ENCODE measurements around the gene PCID2. TPM values are rescaled to one million over a fixed set of nuclear protein-coding genes. Genes with fewer than 3 reads are reported as not detected.

Gene PCID2
- total and polyA plus RNA-seq, 2 of the 13 experiments (the other 11 are each of a cell fraction or from before 2014, with no cell fraction given) = 65.0 to 111 TPM

GRCh38 chr13:113149711-113150549 is 58.5 kb downstream of the PCID2 start (continued):
- TF ChIP-seq ZNF331 (CRISPR knock-in tag; IDR thresholded peaks at IDR 0.05) = peak; percentile 42; the same call in 1 of the 2 replicates
- no peak for TF ChIP-seq ZNF562 (CRISPR knock-in tag; IDR thresholded peaks at IDR 0.05; ENCODE audit: borderline replicate concordance)
- peak; percentile 77 for TF ChIP-seq MAFF (IDR thresholded peaks at IDR 0.05; ENCODE audit: low read depth, low read length)
- TF ChIP-seq PHF20 (CRISPR knock-in tag; IDR thresholded peaks at IDR 0.05) = no peak
- TF ChIP-seq ZNF224 (CRISPR knock-in tag; IDR thresholded peaks at IDR 0.05) = 0 out of 2 replicates have a peak, but pooled peaks have one; percentile 28
- TF ChIP-seq ZNF572 (CRISPR knock-in tag; IDR thresholded peaks at IDR 0.05) = 0 out of 2 replicates have a peak, but pooled peaks have one; percentile 57
- TF ChIP-seq, protein P1, sequence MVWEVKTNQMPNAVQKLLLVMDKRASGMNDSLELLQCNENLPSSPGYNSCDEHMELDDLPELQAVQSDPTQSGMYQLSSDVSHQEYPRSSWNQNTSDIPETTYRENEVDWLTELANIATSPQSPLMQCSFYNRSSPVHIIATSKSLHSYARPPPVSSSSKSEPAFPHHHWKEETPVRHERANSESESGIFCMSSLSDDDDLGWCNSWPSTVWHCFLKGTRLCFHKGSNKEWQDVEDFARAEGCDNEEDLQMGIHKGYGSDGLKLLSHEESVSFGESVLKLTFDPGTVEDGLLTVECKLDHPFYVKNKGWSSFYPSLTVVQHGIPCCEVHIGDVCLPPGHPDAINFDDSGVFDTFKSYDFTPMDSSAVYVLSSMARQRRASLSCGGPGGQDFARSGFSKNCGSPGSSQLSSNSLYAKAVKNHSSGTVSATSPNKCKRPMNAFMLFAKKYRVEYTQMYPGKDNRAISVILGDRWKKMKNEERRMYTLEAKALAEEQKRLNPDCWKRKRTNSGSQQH (CRISPR knock-in tag; IDR thresholded peaks at IDR 0.05; ENCODE audit: low read depth) = no peak
- TF ChIP-seq, protein P2, sequence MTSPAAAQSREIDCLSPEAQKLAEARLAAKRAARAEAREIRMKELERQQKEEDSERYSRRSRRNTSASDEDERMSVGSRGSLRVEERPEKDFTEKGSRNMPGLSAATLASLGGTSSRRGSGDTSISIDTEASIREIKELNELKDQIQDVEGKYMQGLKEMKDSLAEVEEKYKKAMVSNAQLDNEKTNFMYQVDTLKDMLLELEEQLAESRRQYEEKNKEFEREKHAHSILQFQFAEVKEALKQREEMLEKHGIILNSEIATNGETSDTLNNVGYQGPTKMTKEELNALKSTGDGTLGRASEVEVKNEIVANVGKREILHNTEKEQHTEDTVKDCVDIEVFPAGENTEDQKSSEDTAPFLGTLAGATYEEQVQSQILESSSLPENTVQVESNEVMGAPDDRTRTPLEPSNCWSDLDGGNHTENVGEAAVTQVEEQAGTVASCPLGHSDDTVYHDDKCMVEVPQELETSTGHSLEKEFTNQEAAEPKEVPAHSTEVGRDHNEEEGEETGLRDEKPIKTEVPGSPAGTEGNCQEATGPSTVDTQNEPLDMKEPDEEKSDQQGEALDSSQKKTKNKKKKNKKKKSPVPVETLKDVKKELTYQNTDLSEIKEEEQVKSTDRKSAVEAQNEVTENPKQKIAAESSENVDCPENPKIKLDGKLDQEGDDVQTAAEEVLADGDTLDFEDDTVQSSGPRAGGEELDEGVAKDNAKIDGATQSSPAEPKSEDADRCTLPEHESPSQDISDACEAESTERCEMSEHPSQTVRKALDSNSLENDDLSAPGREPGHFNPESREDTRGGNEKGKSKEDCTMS (CRISPR knock-in tag; conservative IDR thresholded peaks at IDR 0.05) = no peak
- TF ChIP-seq TOE1 (CRISPR knock-in tag; IDR thresholded peaks at IDR 0.05) = no peak
- no peak for TF ChIP-seq ZNF563 (CRISPR knock-in tag; IDR thresholded peaks at IDR 0.05)
- no peak for TF ChIP-seq PRPF4 (IDR thresholded peaks at IDR 0.05; ENCODE audit: low read depth, low read length, poor library complexity, severe bottlenecking)
- TF ChIP-seq ZNF841 (CRISPR knock-in tag; IDR thresholded peaks at IDR 0.05; ENCODE audit: borderline replicate concordance) = no peak
- TF ChIP-seq ZNF34 (CRISPR knock-in tag; IDR thresholded peaks at IDR 0.05; ENCODE audit: borderline replicate concordance) = no peak
- no peak for TF ChIP-seq YY1 (IDR thresholded peaks at IDR 0.05; ENCODE audit: insufficient read depth, insufficient replicate concordance, low read depth, low read length)
- TF ChIP-seq ZNF564 (CRISPR knock-in tag; IDR thresholded peaks at IDR 0.05) = no peak
- no peak for TF ChIP-seq POLR2AphosphoS5 (IDR thresholded peaks at IDR 0.05; ENCODE audit: low read depth, low read length)
- peak; percentile 47 for TF ChIP-seq POLR2G (IDR thresholded peaks at IDR 0.05; ENCODE audit: low read depth, low read length)
- peak; percentile 84 for TF ChIP-seq RXRB (CRISPR knock-in tag; IDR thresholded peaks at IDR 0.05; ENCODE audit: borderline replicate concordance)
- TF ChIP-seq, protein P3, sequence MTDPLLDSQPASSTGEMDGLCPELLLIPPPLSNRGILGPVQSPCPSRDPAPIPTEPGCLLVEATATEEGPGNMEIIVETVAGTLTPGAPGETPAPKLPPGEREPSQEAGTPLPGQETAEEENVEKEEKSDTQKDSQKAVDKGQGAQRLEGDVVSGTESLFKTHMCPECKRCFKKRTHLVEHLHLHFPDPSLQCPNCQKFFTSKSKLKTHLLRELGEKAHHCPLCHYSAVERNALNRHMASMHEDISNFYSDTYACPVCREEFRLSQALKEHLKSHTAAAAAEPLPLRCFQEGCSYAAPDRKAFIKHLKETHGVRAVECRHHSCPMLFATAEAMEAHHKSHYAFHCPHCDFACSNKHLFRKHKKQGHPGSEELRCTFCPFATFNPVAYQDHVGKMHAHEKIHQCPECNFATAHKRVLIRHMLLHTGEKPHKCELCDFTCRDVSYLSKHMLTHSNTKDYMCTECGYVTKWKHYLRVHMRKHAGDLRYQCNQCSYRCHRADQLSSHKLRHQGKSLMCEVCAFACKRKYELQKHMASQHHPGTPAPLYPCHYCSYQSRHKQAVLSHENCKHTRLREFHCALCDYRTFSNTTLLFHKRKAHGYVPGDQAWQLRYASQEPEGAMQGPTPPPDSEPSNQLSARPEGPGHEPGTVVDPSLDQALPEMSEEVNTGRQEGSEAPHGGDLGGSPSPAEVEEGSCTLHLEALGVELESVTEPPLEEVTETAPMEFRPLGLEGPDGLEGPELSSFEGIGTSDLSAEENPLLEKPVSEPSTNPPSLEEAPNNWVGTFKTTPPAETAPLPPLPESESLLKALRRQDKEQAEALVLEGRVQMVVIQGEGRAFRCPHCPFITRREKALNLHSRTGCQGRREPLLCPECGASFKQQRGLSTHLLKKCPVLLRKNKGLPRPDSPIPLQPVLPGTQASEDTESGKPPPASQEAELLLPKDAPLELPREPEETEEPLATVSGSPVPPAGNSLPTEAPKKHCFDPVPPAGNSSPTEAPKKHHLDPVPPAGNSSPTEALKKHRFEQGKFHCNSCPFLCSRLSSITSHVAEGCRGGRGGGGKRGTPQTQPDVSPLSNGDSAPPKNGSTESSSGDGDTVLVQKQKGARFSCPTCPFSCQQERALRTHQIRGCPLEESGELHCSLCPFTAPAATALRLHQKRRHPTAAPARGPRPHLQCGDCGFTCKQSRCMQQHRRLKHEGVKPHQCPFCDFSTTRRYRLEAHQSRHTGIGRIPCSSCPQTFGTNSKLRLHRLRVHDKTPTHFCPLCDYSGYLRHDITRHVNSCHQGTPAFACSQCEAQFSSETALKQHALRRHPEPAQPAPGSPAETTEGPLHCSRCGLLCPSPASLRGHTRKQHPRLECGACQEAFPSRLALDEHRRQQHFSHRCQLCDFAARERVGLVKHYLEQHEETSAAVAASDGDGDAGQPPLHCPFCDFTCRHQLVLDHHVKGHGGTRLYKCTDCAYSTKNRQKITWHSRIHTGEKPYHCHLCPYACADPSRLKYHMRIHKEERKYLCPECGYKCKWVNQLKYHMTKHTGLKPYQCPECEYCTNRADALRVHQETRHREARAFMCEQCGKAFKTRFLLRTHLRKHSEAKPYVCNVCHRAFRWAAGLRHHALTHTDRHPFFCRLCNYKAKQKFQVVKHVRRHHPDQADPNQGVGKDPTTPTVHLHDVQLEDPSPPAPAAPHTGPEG (CRISPR knock-in tag; IDR thresholded peaks at IDR 0.05) = no peak
- TF ChIP-seq CCAR2 (optimal IDR thresholded peaks at IDR 0.05; ENCODE audit: low read depth, low read length) = no peak

All from HepG2 (cell line).